MM.1S (cell line): ENCODE data around the gene TUBA1B.

ENCODE experiments used
- DNase-seq: peaks from one replicate; pipeline ENCODE4 v3.0.0-alpha.2; 2015
- H2AFZ ChIP-seq: fragments of 300-600 bp; sonication (generic); 2 replicates; pipeline ENCODE4 v1.6.0; 2016; ENCODE audit warnings: antibody characterized with exemption, low read length
- H3F3A ChIP-seq: fragments of 300-600 bp; sonication (generic); 2 replicates; pipeline ENCODE4 v1.6.1; 2016; ENCODE audit warnings: mild to moderate bottlenecking, antibody characterized with exemption, low read length, moderate library complexity, mixed read lengths; ENCODE audit not compliant: insufficient read depth
- H3K27ac ChIP-seq: fragments of 300-600 bp; sonication (generic); 2 replicates; pipeline ENCODE4 v1.5.1; 2016; ENCODE audit warnings: mild to moderate bottlenecking, low read length
- H3K27me3 ChIP-seq: fragments of 300-600 bp; sonication (generic); replicated peaks from 2 replicates; pipeline ENCODE4 v1.6.0; 2016; ENCODE audit warnings: low read length; ENCODE audit not compliant: insufficient read depth
- H3K36me3 ChIP-seq: fragments of 300-600 bp; sonication (generic); replicated peaks from 2 replicates; pipeline ENCODE4 v1.6.1; 2016; ENCODE audit warnings: mild to moderate bottlenecking, low read length, mixed read lengths; ENCODE audit not compliant: insufficient read depth
- H3K4me1 ChIP-seq: fragments of 300-600 bp; sonication (generic); 2 replicates; pipeline ENCODE4 v1.6.1; 2016; ENCODE audit warnings: low read length, mixed read lengths
- H3K4me2 ChIP-seq: fragments of 300-600 bp; sonication (generic); 2 replicates; pipeline ENCODE4 v1.6.0; 2016; ENCODE audit warnings: low read depth, low read length
- H3K4me3 ChIP-seq: fragments of 300-600 bp; sonication (generic); 2 replicates; pipeline ENCODE4 v1.5.1; 2016; ENCODE audit warnings: low read length, mixed read lengths
- H3K79me2 ChIP-seq: fragments of 300-600 bp; sonication (generic); 2 replicates; pipeline ENCODE4 v1.6.1; 2016; ENCODE audit warnings: mixed run types, low read length, mixed read lengths
- H3K9ac ChIP-seq: fragments of 300-600 bp; sonication (generic); 2 replicates; pipeline ENCODE4 v1.6.1; 2016; ENCODE audit warnings: low read length, mixed read lengths
- H3K9me2 ChIP-seq: fragments of 300-600 bp; sonication (generic); replicated peaks from 2 replicates; pipeline ENCODE4 v1.6.1; 2016; ENCODE audit warnings: mild to moderate bottlenecking, low read length, mixed read lengths; ENCODE audit not compliant: insufficient read depth
- H3K9me3 ChIP-seq: fragments of 300-600 bp; sonication (generic); replicated peaks from 2 replicates; pipeline ENCODE4 v1.6.1; 2016; ENCODE audit warnings: mild to moderate bottlenecking, low read length, mixed read lengths; ENCODE audit not compliant: insufficient read depth
- H4K20me1 ChIP-seq: fragments of 300-600 bp; sonication (generic); 2 replicates; pipeline ENCODE4 v1.6.1; 2016; ENCODE audit warnings: mild to moderate bottlenecking, low read length, moderate library complexity, mixed read lengths; ENCODE audit not compliant: insufficient read depth
- CTCF ChIP-seq: fragments of 300-600 bp; sonication (generic); IDR thresholded peaks from 2 replicates; pipeline ENCODE4 v1.5.1; 2016; ENCODE audit warnings: antibody characterized with exemption, low read length, mixed read lengths
- EZH2 ChIP-seq: fragments of 300-600 bp; sonication (generic); optimal IDR thresholded peaks from 2 replicates; pipeline ENCODE3; 2017; ENCODE audit warnings: low read depth, mild to moderate bottlenecking, antibody characterized with exemption, low read length, mixed read lengths
- EZH2phosphoT487 ChIP-seq: fragments of 300-600 bp; sonication (generic); IDR thresholded peaks from 2 replicates; pipeline ENCODE4 v1.6.1; 2018; ENCODE audit warnings: antibody characterized with exemption, low read length

Gene TUBA1B

GRCh38 chr12:49131051-49131893, at the start of gene TUBA1B:
Gene TUBA1B (minus strand): TSS chr12:49131395. CDS start chr12:49131300, 95 bp downstream.
- Histone ChIP-seq H3K9ac (peak within 1 kb of the TSS; percentile 100), H3F3A (peaks cover 55% of the 10 kb centered on the region), H3K9me2 (no peaks in the 10 kb centered on the region), H3K4me3 (peak within 1 kb of the TSS; percentile 93), H4K20me1 (peaks cover 21% of the 10 kb centered on the region), H3K27me3 (no peaks in the 10 kb centered on the region), H3K36me3 (peaks cover 13% of the 10 kb centered on the region), H3K9me3 (no peaks in the 10 kb centered on the region), H3K4me1 (peaks cover 12% of the 10 kb centered on the region), H3K4me2 (peak within 1 kb of the TSS; percentile 96), H2AFZ (peak within 1 kb of the TSS; percentile 62), H3K79me2 (peaks cover 45% of the 10 kb centered on the region), H3K27ac (peak within 1 kb of the TSS; percentile 100)
- peak; percentile 91 for DNase-seq
- TF ChIP-seq EZH2 = no peak
- no peak for TF ChIP-seq EZH2phosphoT487
- TF ChIP-seq CTCF = no peak

- H3K9me2 ChIP-seq = no peaks in the 10 kb centered on the region
- H3K9ac ChIP-seq = no peak overlapping the region
- no peaks in the 10 kb centered on the region for H3K36me3 ChIP-seq
- no peak for TF ChIP-seq EZH2phosphoT487
- no peak for TF ChIP-seq EZH2
- no peak for TF ChIP-seq CTCF
- no peak overlapping the region for H2AFZ ChIP-seq
- no peaks in the 10 kb centered on the region for H3K4me1 ChIP-seq
- H3K27me3 ChIP-seq = no peaks in the 10 kb centered on the region
- no peaks in the 10 kb centered on the region for H3K9me3 ChIP-seq
- H3K79me2 ChIP-seq = no peaks in the 10 kb centered on the region
- H3K4me3 ChIP-seq = no peak overlapping the region
- no peak overlapping the region for H3K4me2 ChIP-seq
- no peaks in the 10 kb centered on the region for H3F3A ChIP-seq
- no peaks in the 10 kb centered on the region for H4K20me1 ChIP-seq
- H3K27ac ChIP-seq = no peak overlapping the region
- DNase-seq = no peak
Measured at GRCh38 chr12:49174218-49174617, 43.0 kb upstream of the TUBA1B start.

- Histone ChIP-seq H3K4me3 (no peak overlapping the region), H3K79me2 (no peaks in the 10 kb centered on the region), H3K27ac (no peak overlapping the region), H3K36me3 (no peaks in the 10 kb centered on the region), H4K20me1 (no peaks in the 10 kb centered on the region), H2AFZ (no peak overlapping the region), H3K9ac (no peak overlapping the region), H3K27me3 (no peaks in the 10 kb centered on the region), H3K9me3 (no peaks in the 10 kb centered on the region), H3K4me2 (no peak overlapping the region), H3K9me2 (no peaks in the 10 kb centered on the region), H3F3A (no peaks in the 10 kb centered on the region), H3K4me1 (no peaks in the 10 kb centered on the region)
- TF ChIP-seq EZH2phosphoT487 (no peak), CTCF (no peak), EZH2 (no peak)
- no peak for DNase-seq
Measured at GRCh38 chr12:49170924-49171323, 39.7 kb upstream of the TUBA1B start.
